ENCODE results near the gene AKAP13. TPM values are rescaled to one million over a fixed set of nuclear protein-coding genes. Genes with fewer than 3 reads are reported as not detected.

AKAP13 gene
- total and polyA plus RNA-seq, 2 of the 13 experiments (the other 11 are each of a cell fraction or from before 2014, with no cell fraction given) = 6.7 to 27.1 TPM

- H3K9me3 ChIP-seq (ENCODE audit: low read length) = no peaks in the 10 kb centered on the region
- H3K4me1 ChIP-seq (ENCODE audit: insufficient read depth, low read length) = no peaks in the 10 kb centered on the region
- no peak overlapping the region for H3K9ac ChIP-seq (ENCODE audit: insufficient read depth, low read depth, low read length)
- ChIA-PET CTCF (ENCODE audit: low intra/inter-chr PET ratio, low total read pairs) (no interaction called here), POLR2A (no interaction called here)
- in situ Hi-C loops (cut with HindIII; ENCODE audit: extremely low pct_ligation_motif_present, low pct_unique_long_range_greater_than_20kb) (no loop called here), intact Hi-C loops (cut with micrococcal nuclease; ENCODE audit: unreplicated experiment) (no loop called here)
- H3K4me3 ChIP-seq (replicated peaks in 1 of 3; ENCODE audit: insufficient read depth in 1 of 3, low read depth in 2 of 3, low read length in 3 of 3) = no peak overlapping the region
- no peaks in the 10 kb centered on the region for H3K79me2 ChIP-seq (ENCODE audit: insufficient read depth, low read length)
- BruUV-seq (replicated peaks) = no TSS peak
- FAIRE-seq (no peak), DNase-seq (ENCODE audit: low spot score) (no peak), ATAC-seq (no peak)
- no peak overlapping the region for H3K27ac ChIP-seq (ENCODE audit: extremely low read length, insufficient read depth, low read length)
- H2AFZ ChIP-seq (ENCODE audit: low read length) = no peak overlapping the region
- peaks cover 15 to 54% of the 10 kb centered on the region in 2 experiments for H3K36me3 ChIP-seq (replicated peaks in 1 of 2; ENCODE audit: control insufficient read depth in 1 of 2, insufficient read depth in 2 of 2, low read length in 2 of 2)
- H3K27me3 ChIP-seq (ENCODE audit: control insufficient read depth in 1 of 2, insufficient read depth in 2 of 2, low read length in 2 of 2) = no peaks in the 10 kb centered on the region
- no peaks in the 10 kb centered on the region; the same call in 1 of the 2 replicates for H4K20me1 ChIP-seq (ENCODE audit: insufficient read depth, low read length)
- no peak overlapping the region for H3K4me2 ChIP-seq (ENCODE audit: low read depth, low read length)
- WGBS (ENCODE audit: low lambda C conversion rate) = 98% methylated on average over 11 of the region's 11 CpGs
- TF ChIP-seq PHF5A (CRISPR knock-in tag; IDR thresholded peaks at IDR 0.05; ENCODE audit: low read depth, unreplicated experiment) = no peak
- TF ChIP-seq ZNF773 (CRISPR knock-in tag; IDR thresholded peaks at IDR 0.05; ENCODE audit: borderline replicate concordance) = no peak
- TF ChIP-seq HMG20B (CRISPR knock-in tag; conservative IDR thresholded peaks at IDR 0.05) = no peak
- TF ChIP-seq PBX2 (CRISPR knock-in tag; IDR thresholded peaks at IDR 0.05) = no peak
- TF ChIP-seq ZFYVE20 (CRISPR knock-in tag; IDR thresholded peaks at IDR 0.05; ENCODE audit: borderline replicate concordance, low read depth) = no peak
- TF ChIP-seq ADNP (CRISPR knock-in tag; IDR thresholded peaks at IDR 0.05) = no peak
- no peak for TF ChIP-seq FOXC1 (CRISPR knock-in tag; IDR thresholded peaks at IDR 0.05; ENCODE audit: borderline replicate concordance)
- no peak for TF ChIP-seq ZNF510 (CRISPR knock-in tag; IDR thresholded peaks at IDR 0.05; ENCODE audit: low read depth)
- no peak for TF ChIP-seq ZNF550 (CRISPR knock-in tag; IDR thresholded peaks at IDR 0.05; ENCODE audit: borderline replicate concordance)
- TF ChIP-seq ZNF781 (CRISPR knock-in tag; IDR thresholded peaks at IDR 0.05; ENCODE audit: borderline replicate concordance, not compliant biosample characterization) = no peak
- no peak for TF ChIP-seq RFXAP (CRISPR knock-in tag; IDR thresholded peaks at IDR 0.05; ENCODE audit: borderline replicate concordance)
- no peak for TF ChIP-seq PITX1 (CRISPR knock-in tag; IDR thresholded peaks at IDR 0.05)
- TF ChIP-seq SNAPC5 (CRISPR knock-in tag; IDR thresholded peaks at IDR 0.05; ENCODE audit: borderline replicate concordance) = no peak
- no peak for TF ChIP-seq ZNF484 (CRISPR knock-in tag; IDR thresholded peaks at IDR 0.05; ENCODE audit: borderline replicate concordance, low read depth)
- no peak for TF ChIP-seq POLR2AphosphoS2 (IDR thresholded peaks at IDR 0.05; ENCODE audit: low read depth, low read length)
- no peak for TF ChIP-seq ZNF704 (CRISPR knock-in tag; IDR thresholded peaks at IDR 0.05; ENCODE audit: borderline replicate concordance)
- TF ChIP-seq SIN3A (IDR thresholded peaks at IDR 0.05; ENCODE audit: borderline replicate concordance, low read depth, low read length) = no peak
- no peak for TF ChIP-seq E2F1 (CRISPR knock-in tag; IDR thresholded peaks at IDR 0.05)
- no peak for TF ChIP-seq ZNF784 (CRISPR knock-in tag; IDR thresholded peaks at IDR 0.05; ENCODE audit: borderline replicate concordance)
Observed at GRCh38 chr15:85741662-85742061, 361.3 kb downstream of the AKAP13 start.
